ENCODE results near the gene NEU4.
A peak's percentile ranks its signal among the peaks of the same experiment; 100 is the strongest.
"Not testable (repeated sequence)": the region's sequence is repeated elsewhere in the genome, so short reads cannot be mapped to it uniquely, and the experiment has no call there.

NEU4 gene

GRCh38 chr2:241808721-241809382 lies at the start of gene NEU4:
Gene NEU4 (plus strand): TSS chr2:241809193. CDS start chr2:241814485, 5,292 bp downstream.
- H3K27ac ChIP-seq, result peak within 1 kb of the TSS; percentile 83
- no peaks in the 10 kb centered on the region for H3K9me3 ChIP-seq (ENCODE audit: low read depth, low read length)
- TF ChIP-seq POLR2AphosphoS5 (IDR thresholded peaks at IDR 0.05; ENCODE audit: borderline replicate concordance, low read depth, low read length) (no peak), EZH2 (IDR thresholded peaks at IDR 0.05) (no peak), FOXP2 (optimal IDR thresholded peaks at IDR 0.05; ENCODE audit: control extremely low read depth, extremely low read length, insufficient read depth) (no peak)
- H3K36me3 ChIP-seq (ENCODE audit: insufficient read depth, low read length), result no peaks in the 10 kb centered on the region
- H3K4me3 ChIP-seq, result no peak within 1 kb of the TSS
- no peak for DNase-seq (ENCODE audit: low read depth, low spot score)
- peak within 1 kb of the TSS; percentile 47 for H3K9ac ChIP-seq (ENCODE audit: insufficient read length)

GRCh38 chr2:241759893-241760292 lies 49.1 kb upstream of the NEU4 start:
- H3K9ac ChIP-seq (ENCODE audit: insufficient read length); DNase-seq (ENCODE audit: low read depth, low spot score); H3K27ac ChIP-seq; H3K4me3 ChIP-seq; H3K9me3 ChIP-seq (ENCODE audit: low read depth, low read length): not testable (repeated sequence)
- peaks cover 14% of the 10 kb centered on the region; the same call in 1 of the 2 replicates for H3K36me3 ChIP-seq (ENCODE audit: insufficient read depth, low read length)

- Histone ChIP-seq H3K27ac (no peak overlapping the region), H3K9ac (ENCODE audit: insufficient read length) (no peak overlapping the region), H3K4me3 (no peak overlapping the region), H3K9me3 (ENCODE audit: low read depth, low read length) (no peaks in the 10 kb centered on the region), H3K36me3 (ENCODE audit: insufficient read depth, low read length) (peaks cover 14% of the 10 kb centered on the region; the same call in 1 of the 2 replicates)
- TF ChIP-seq FOXP2 (optimal IDR thresholded peaks at IDR 0.05; ENCODE audit: control extremely low read depth, extremely low read length, insufficient read depth) (no peak), POLR2AphosphoS5 (IDR thresholded peaks at IDR 0.05; ENCODE audit: borderline replicate concordance, low read depth, low read length) (no peak), EZH2 (IDR thresholded peaks at IDR 0.05) (no peak)
- no peak for DNase-seq (ENCODE audit: low read depth, low spot score)
Observed at GRCh38 chr2:241760301-241760771, 48.7 kb upstream of the NEU4 start.

- TF ChIP-seq EZH2 (IDR thresholded peaks at IDR 0.05) (no peak), POLR2AphosphoS5 (IDR thresholded peaks at IDR 0.05; ENCODE audit: borderline replicate concordance, low read depth, low read length) (no peak), FOXP2 (optimal IDR thresholded peaks at IDR 0.05; ENCODE audit: control extremely low read depth, extremely low read length, insufficient read depth) (no peak)
- Histone ChIP-seq H3K9ac (ENCODE audit: insufficient read length) (peak overlapping the region; percentile 29), H3K9me3 (ENCODE audit: low read depth, low read length) (no peaks in the 10 kb centered on the region), H3K4me3 (no peak overlapping the region), H3K36me3 (ENCODE audit: insufficient read depth, low read length) (peaks cover 9% of the 10 kb centered on the region; the same call in 1 of the 2 replicates), H3K27ac (peak overlapping the region; percentile 62)
- DNase-seq (ENCODE audit: low read depth, low spot score), result no peak
Observed at GRCh38 chr2:241762321-241762932, 46.6 kb upstream of the NEU4 start.

- no peak overlapping the region for H3K4me3 ChIP-seq
- peak overlapping the region; percentile 62 for H3K27ac ChIP-seq
- H3K9ac ChIP-seq (ENCODE audit: insufficient read length), result peak overlapping the region; percentile 29
- H3K36me3 ChIP-seq (ENCODE audit: insufficient read depth, low read length), result peaks cover 9% of the 10 kb centered on the region; the same call in 1 of the 2 replicates
- TF ChIP-seq EZH2 (IDR thresholded peaks at IDR 0.05), result no peak
- no peak for TF ChIP-seq POLR2AphosphoS5 (IDR thresholded peaks at IDR 0.05; ENCODE audit: borderline replicate concordance, low read depth, low read length)
- TF ChIP-seq FOXP2 (optimal IDR thresholded peaks at IDR 0.05; ENCODE audit: control extremely low read depth, extremely low read length, insufficient read depth), result no peak
- no peaks in the 10 kb centered on the region for H3K9me3 ChIP-seq (ENCODE audit: low read depth, low read length)
- no peak for DNase-seq (ENCODE audit: low read depth, low spot score)
Observed at GRCh38 chr2:241762933-241763369, 46.0 kb upstream of the NEU4 start.

GRCh38 chr2:241763551-241764274 lies 45.3 kb upstream of the NEU4 start:
- H3K4me3 ChIP-seq, result no peak overlapping the region
- H3K9me3 ChIP-seq (ENCODE audit: low read depth, low read length), result no peaks in the 10 kb centered on the region
- H3K36me3 ChIP-seq (ENCODE audit: insufficient read depth, low read length), result peaks cover 9% of the 10 kb centered on the region; the same call in 1 of the 2 replicates
- H3K27ac ChIP-seq, result no peak overlapping the region
- DNase-seq (ENCODE audit: low read depth, low spot score), result no peak
- no peak overlapping the region for H3K9ac ChIP-seq (ENCODE audit: insufficient read length)
- TF ChIP-seq POLR2AphosphoS5 (IDR thresholded peaks at IDR 0.05; ENCODE audit: borderline replicate concordance, low read depth, low read length) (no peak), EZH2 (IDR thresholded peaks at IDR 0.05) (no peak), FOXP2 (optimal IDR thresholded peaks at IDR 0.05; ENCODE audit: control extremely low read depth, extremely low read length, insufficient read depth) (no peak)

- Histone ChIP-seq H3K9me3 (ENCODE audit: low read depth, low read length) (no peaks in the 10 kb centered on the region), H3K9ac (ENCODE audit: insufficient read length) (no peak overlapping the region), H3K36me3 (ENCODE audit: insufficient read depth, low read length) (peaks cover 7% of the 10 kb centered on the region; the same call in 1 of the 2 replicates), H3K4me3 (no peak overlapping the region), H3K27ac (no peak overlapping the region)
- no peak for TF ChIP-seq EZH2 (IDR thresholded peaks at IDR 0.05)
- no peak for TF ChIP-seq POLR2AphosphoS5 (IDR thresholded peaks at IDR 0.05; ENCODE audit: borderline replicate concordance, low read depth, low read length)
- no peak for TF ChIP-seq FOXP2 (optimal IDR thresholded peaks at IDR 0.05; ENCODE audit: control extremely low read depth, extremely low read length, insufficient read depth)
- DNase-seq (ENCODE audit: low read depth, low spot score), result no peak
Observed at GRCh38 chr2:241764275-241765241, 44.4 kb upstream of the NEU4 start.

Data from SK-N-MC (cell line).